WTC11 (cell line): ENCODE results near the gene DCAF8L2. TPM values are rescaled to one million over a fixed set of nuclear protein-coding genes. Genes with fewer than 3 reads are reported as not detected.
A peak's percentile ranks its signal among the peaks of the same experiment; 100 is the strongest.

Source experiments
- ATAC-seq: fragments of 200-7000 bp; cut with Tn5 transposase; 2 replicates; pipeline ENCODE4 v1.10.0; 2021; ENCODE audit warnings: mild to moderate bottlenecking, moderate library complexity
- CTCF ChIA-PET: fragments of 300-600 bp; sonication (Branson Sonifier 250); formaldehyde crosslinking; loops from one replicate; lab custom pipeline; 2021; ENCODE audit warnings: antibody characterized with exemption; lab: Charles Lee
- POLR2A ChIA-PET: fragments of 350-600 bp; sonication (Branson Sonifier 250); formaldehyde crosslinking; loops from one replicate; lab custom pipeline; 2021; ENCODE audit warnings: antibody characterized with exemption; lab: Charles Lee
- DNase-seq: peaks from one replicate; pipeline ENCODE4 v3.0.0; 2021; ENCODE audit warnings: low spot score
- H3K27ac Mint-ChIP-seq: 2 replicates; pipeline ENCODE4 v1.8.0; 2021; ENCODE audit warnings: mixed read lengths
- H3K27me3 Mint-ChIP-seq: 2 replicates; pipeline ENCODE4 v1.8.0; 2021; ENCODE audit warnings: low read depth, mild to moderate bottlenecking, moderate library complexity, mixed read lengths
- H3K36me3 Mint-ChIP-seq: 2 replicates; pipeline ENCODE4 v1.8.0; 2021; ENCODE audit warnings: mixed read lengths
- H3K4me1 Mint-ChIP-seq: 2 replicates; pipeline ENCODE4 v1.8.0; 2022; ENCODE audit warnings: mixed read lengths
- H3K4me3 Mint-ChIP-seq: 2 replicates; pipeline ENCODE4 v1.8.0; 2021; ENCODE audit warnings: mild to moderate bottlenecking, moderate library complexity, mixed read lengths
- H3K9me3 Mint-ChIP-seq: 2 replicates; pipeline ENCODE4 v1.8.0; 2021; ENCODE audit warnings: mixed read lengths
- ARID4B ChIP-seq: sonication (generic); formaldehyde crosslinking; IDR thresholded peaks from 2 replicates; pipeline ENCODE4 v1.8.0; 2023; ENCODE audit warnings: missing genetic modification reagents, mild to moderate bottlenecking, borderline replicate concordance
- ATF2 ChIP-seq: sonication (generic); formaldehyde crosslinking; IDR thresholded peaks from 2 replicates; pipeline ENCODE4 v1.8.1; 2022; ENCODE audit warnings: low read depth, missing genetic modification reagents, borderline replicate concordance
- CREB1 ChIP-seq: sonication (generic); formaldehyde crosslinking; IDR thresholded peaks from 2 replicates; pipeline ENCODE4 v1.8.0; 2023; ENCODE audit warnings: mild to moderate bottlenecking, missing genetic modification reagents
- ERG ChIP-seq: fragments of 250-450 bp; sonication (Bioruptor Pico); IDR thresholded peaks from 2 replicates; pipeline ENCODE4 v1.8.0; 2021; ENCODE audit warnings: mild to moderate bottlenecking
- FOXJ3 ChIP-seq: sonication (generic); formaldehyde crosslinking; IDR thresholded peaks from 2 replicates; pipeline ENCODE4 v1.9.0; 2021; ENCODE audit warnings: missing genetic modification reagents, mild to moderate bottlenecking, borderline replicate concordance
- FOXP1 ChIP-seq: sonication (generic); formaldehyde crosslinking; IDR thresholded peaks from 2 replicates; pipeline ENCODE4 v1.8.0; 2022; ENCODE audit warnings: missing genetic modification reagents, mild to moderate bottlenecking, moderate library complexity, borderline replicate concordance
- GTF2I ChIP-seq: fragments of 250-450 bp; sonication (Bioruptor Pico); conservative IDR thresholded peaks from 2 replicates; pipeline ENCODE4 v1.4.0; 2021; ENCODE audit warnings: mild to moderate bottlenecking
- MLX ChIP-seq: sonication (generic); formaldehyde crosslinking; IDR thresholded peaks from 2 replicates; pipeline ENCODE4 v1.8.1; 2023; ENCODE audit warnings: mild to moderate bottlenecking, missing genetic modification reagents, moderate library complexity
- MXD4 ChIP-seq: fragments of 250-450 bp; sonication (Bioruptor Pico); IDR thresholded peaks from 2 replicates; pipeline ENCODE4 v1.8.0; 2021; ENCODE audit warnings: mild to moderate bottlenecking, moderate library complexity, borderline replicate concordance
- NFATC4 ChIP-seq: fragments of 250-450 bp; sonication (Bioruptor Pico); IDR thresholded peaks from 2 replicates; pipeline ENCODE4 v1.9.0; 2021; ENCODE audit warnings: mild to moderate bottlenecking
- NFYB ChIP-seq: sonication (generic); formaldehyde crosslinking; conservative IDR thresholded peaks from 2 replicates; pipeline ENCODE4 v1.8.0; 2022; ENCODE audit warnings: low read depth, missing genetic modification reagents
- NR1H2 ChIP-seq: sonication (generic); formaldehyde crosslinking; IDR thresholded peaks from 2 replicates; pipeline ENCODE4 v1.9.0; 2021; ENCODE audit warnings: mild to moderate bottlenecking, moderate library complexity, missing genetic modification reagents
- USF1 ChIP-seq: sonication (generic); formaldehyde crosslinking; IDR thresholded peaks from 2 replicates; pipeline ENCODE4 v1.8.0; 2022; ENCODE audit warnings: mild to moderate bottlenecking, missing genetic modification reagents
- USF2 ChIP-seq: sonication (generic); formaldehyde crosslinking; IDR thresholded peaks from 2 replicates; pipeline ENCODE4 v1.8.1; 2023; ENCODE audit warnings: mild to moderate bottlenecking, missing genetic modification reagents, moderate library complexity
- ZNF232 ChIP-seq: sonication (generic); formaldehyde crosslinking; IDR thresholded peaks from 2 replicates; pipeline ENCODE4 v1.8.0; 2022; ENCODE audit warnings: mild to moderate bottlenecking, missing genetic modification reagents
- ZNF396 ChIP-seq: fragments of 250-450 bp; sonication (Bioruptor Pico); IDR thresholded peaks from 2 replicates; pipeline ENCODE4 v1.8.0; 2021; ENCODE audit warnings: mild to moderate bottlenecking, moderate library complexity, borderline replicate concordance
- total RNA-seq: library from RNA; stranded (reverse); gene quantifications from 3 replicates; pipeline ENCODE4 v1.2.3, GENCODE V29; 2021
- TF ChIP-seq, protein P1 (sequence below): fragments of 250-450 bp; sonication (Bioruptor Pico); IDR thresholded peaks from 2 replicates; pipeline ENCODE4 v1.9.0; 2021; ENCODE audit warnings: mild to moderate bottlenecking

DCAF8L2 gene
- total RNA-seq, 1 experiment from 2014 or later, result not detected

- TF ChIP-seq USF2 (CRISPR knock-in tag) (no peak), FOXP1 (no peak), ERG (no peak), NR1H2 (CRISPR knock-in tag) (no peak), USF1 (CRISPR knock-in tag) (no peak), ZNF232 (CRISPR knock-in tag) (no peak), ATF2 (no peak), MLX (no peak), NFATC4 (CRISPR knock-in tag) (no peak)
- TF ChIP-seq, protein P1, sequence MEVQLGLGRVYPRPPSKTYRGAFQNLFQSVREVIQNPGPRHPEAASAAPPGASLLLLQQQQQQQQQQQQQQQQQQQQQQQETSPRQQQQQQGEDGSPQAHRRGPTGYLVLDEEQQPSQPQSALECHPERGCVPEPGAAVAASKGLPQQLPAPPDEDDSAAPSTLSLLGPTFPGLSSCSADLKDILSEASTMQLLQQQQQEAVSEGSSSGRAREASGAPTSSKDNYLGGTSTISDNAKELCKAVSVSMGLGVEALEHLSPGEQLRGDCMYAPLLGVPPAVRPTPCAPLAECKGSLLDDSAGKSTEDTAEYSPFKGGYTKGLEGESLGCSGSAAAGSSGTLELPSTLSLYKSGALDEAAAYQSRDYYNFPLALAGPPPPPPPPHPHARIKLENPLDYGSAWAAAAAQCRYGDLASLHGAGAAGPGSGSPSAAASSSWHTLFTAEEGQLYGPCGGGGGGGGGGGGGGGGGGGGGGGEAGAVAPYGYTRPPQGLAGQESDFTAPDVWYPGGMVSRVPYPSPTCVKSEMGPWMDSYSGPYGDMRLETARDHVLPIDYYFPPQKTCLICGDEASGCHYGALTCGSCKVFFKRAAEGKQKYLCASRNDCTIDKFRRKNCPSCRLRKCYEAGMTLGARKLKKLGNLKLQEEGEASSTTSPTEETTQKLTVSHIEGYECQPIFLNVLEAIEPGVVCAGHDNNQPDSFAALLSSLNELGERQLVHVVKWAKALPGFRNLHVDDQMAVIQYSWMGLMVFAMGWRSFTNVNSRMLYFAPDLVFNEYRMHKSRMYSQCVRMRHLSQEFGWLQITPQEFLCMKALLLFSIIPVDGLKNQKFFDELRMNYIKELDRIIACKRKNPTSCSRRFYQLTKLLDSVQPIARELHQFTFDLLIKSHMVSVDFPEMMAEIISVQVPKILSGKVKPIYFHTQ (CRISPR knock-in tag), result no peak
- ChIA-PET POLR2A (no interaction called here), CTCF (no interaction called here)
- Mint-ChIP-seq H3K27ac (no peak overlapping the region), H3K27me3 (peaks cover 2% of the 10 kb centered on the region; the same call in 1 of the 2 replicates), H3K9me3 (peaks cover 4% of the 10 kb centered on the region), H3K4me1 (no peaks in the 10 kb centered on the region), H3K4me3 (no peak overlapping the region), H3K36me3 (no peaks in the 10 kb centered on the region)
- peak; percentile 11 for DNase-seq
- peak; percentile 60 for ATAC-seq
These were observed 1.8 kb downstream of the DCAF8L2 start for GRCh38 chrX:27591938-27592337.

- Mint-ChIP-seq H3K27ac (no peak overlapping the region), H3K9me3 (peaks cover 4% of the 10 kb centered on the region), H3K4me3 (no peak overlapping the region), H3K36me3 (no peaks in the 10 kb centered on the region), H3K27me3 (peaks cover 2% of the 10 kb centered on the region; the same call in 1 of the 2 replicates), H3K4me1 (no peaks in the 10 kb centered on the region)
- DNase-seq (no peak), ATAC-seq (no peak)
- CTCF ChIA-PET, result no interaction called here
- POLR2A ChIA-PET, result no interaction called here
- TF ChIP-seq CREB1 (CRISPR knock-in tag), result no peak
- TF ChIP-seq FOXJ3 (CRISPR knock-in tag), result no peak
- TF ChIP-seq MXD4 (CRISPR knock-in tag), result no peak
- TF ChIP-seq NFYB (CRISPR knock-in tag), result no peak
- no peak for TF ChIP-seq ZNF396 (CRISPR knock-in tag)
- TF ChIP-seq GTF2I (CRISPR knock-in tag), result no peak
- TF ChIP-seq, protein P1 (CRISPR knock-in tag), result no peak
- TF ChIP-seq ARID4B (CRISPR knock-in tag), result no peak
These were observed 7.4 kb downstream of the DCAF8L2 start for GRCh38 chrX:27597508-27597907.
